CD4-positive, alpha-beta T cell treated with Interleukin-21 for 1 hour (primary cell): ENCODE data around the gene C6orf136.

Experiments used
- DNase-seq: peaks from one replicate; pipeline ENCODE4 v3.0.0-alpha.2; 2020

Gene C6orf136

GRCh38 chr6:30687659-30688431 lies 40.9 kb downstream of the C6orf136 start:
- no peak for DNase-seq

GRCh38 chr6:30688569-30688968 lies 41.6 kb downstream of the C6orf136 start:
- DNase-seq = no peak

- DNase-seq = no peak
Observed at GRCh38 chr6:30689022-30689865, 42.3 kb downstream of the C6orf136 start.

GRCh38 chr6:30689985-30690384 lies 43.1 kb downstream of the C6orf136 start:
- DNase-seq = no peak

GRCh38 chr6:30690403-30691207 lies 43.7 kb downstream of the C6orf136 start, which contains the start of gene NRM:
TSS of gene NRM (minus strand) at chr6:30690984. CDS start at chr6:30690974, 10 bp downstream.
- peak; percentile 69 for DNase-seq

GRCh38 chr6:30691208-30691847 lies 44.4 kb downstream of the C6orf136 start:
- no peak for DNase-seq

- no peak for DNase-seq
Observed at GRCh38 chr6:30696432-30696831, 49.5 kb downstream of the C6orf136 start.

GRCh38 chr6:30700340-30700739 lies 53.4 kb downstream of the C6orf136 start:
- DNase-seq = no peak
